GM13976 (cell line): ENCODE data around the gene FKTN.
"Not testable (repeated sequence)": the region's sequence is repeated elsewhere in the genome, so short reads cannot be mapped to it uniquely, and the experiment has no call there.

Experiments
- DNase-seq: peaks from one replicate; pipeline ENCODE4 v3.0.0; 2012; ENCODE audit warnings: low spot score
- in situ Hi-C: fragments of 300-500 bp; cut with MboI; formaldehyde crosslinking; loops from one replicate; pipeline ENCODE4 v1.12.0; 2022; ENCODE audit warnings: low sequenced_read_pairs, mixed read lengths, inconsistent platforms; ENCODE audit not compliant: unreplicated experiment
- TF ChIP-seq, protein P1 (sequence below): IDR thresholded peaks from 2 replicates; pipeline ENCODE4 v1.5.1; 2012; ENCODE audit warnings: borderline replicate concordance, mild to moderate bottlenecking; ENCODE audit not compliant: insufficient read depth; ENCODE audit errors: extremely low read depth, missing control alignments, control extremely low read depth

The FKTN gene

DNA sequence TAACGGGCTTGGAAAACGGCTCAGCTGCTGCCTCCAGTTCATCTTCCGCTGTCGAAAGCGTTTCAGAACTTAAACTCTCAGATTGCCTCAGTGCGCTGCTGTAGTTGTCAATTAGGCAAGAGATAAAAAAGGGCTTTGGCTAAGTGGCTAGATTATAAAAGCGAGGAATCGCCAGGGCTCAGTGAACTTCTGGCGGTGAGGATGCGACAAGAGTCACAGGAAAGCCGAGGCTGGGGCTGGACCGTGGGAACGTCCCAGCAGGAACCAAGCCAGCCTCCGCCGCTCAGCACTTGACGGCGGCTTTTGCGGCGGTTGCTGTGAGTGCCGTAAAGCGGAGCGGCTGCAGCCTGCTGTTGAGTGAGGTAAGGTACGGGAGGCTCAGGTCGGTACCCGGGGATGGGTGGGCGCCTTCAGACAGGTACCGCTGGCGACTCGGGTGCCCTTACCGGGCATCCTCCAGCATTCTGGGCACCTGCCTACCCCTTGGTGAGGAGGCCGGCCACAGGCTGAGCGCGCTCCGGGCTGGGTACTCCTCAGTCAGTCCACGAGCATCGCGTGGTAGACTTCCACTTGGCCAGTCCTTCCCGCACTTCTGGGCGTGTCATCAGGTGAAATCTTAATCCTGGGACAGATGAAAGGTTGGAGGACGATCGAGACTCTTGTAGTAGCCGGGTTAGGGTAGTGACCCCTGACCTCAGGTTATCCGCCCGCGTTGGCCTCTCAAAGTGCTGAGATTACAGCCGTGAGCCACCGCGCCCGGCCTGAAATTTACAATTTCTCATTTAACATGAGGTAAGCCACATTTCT, at the start of gene FKTN:
FKTN (plus strand) TSS at position 328 of the 807 bp plus-strand sequence. CDS start 16,902 bp downstream, outside the sequence.
- TF ChIP-seq, protein P1, sequence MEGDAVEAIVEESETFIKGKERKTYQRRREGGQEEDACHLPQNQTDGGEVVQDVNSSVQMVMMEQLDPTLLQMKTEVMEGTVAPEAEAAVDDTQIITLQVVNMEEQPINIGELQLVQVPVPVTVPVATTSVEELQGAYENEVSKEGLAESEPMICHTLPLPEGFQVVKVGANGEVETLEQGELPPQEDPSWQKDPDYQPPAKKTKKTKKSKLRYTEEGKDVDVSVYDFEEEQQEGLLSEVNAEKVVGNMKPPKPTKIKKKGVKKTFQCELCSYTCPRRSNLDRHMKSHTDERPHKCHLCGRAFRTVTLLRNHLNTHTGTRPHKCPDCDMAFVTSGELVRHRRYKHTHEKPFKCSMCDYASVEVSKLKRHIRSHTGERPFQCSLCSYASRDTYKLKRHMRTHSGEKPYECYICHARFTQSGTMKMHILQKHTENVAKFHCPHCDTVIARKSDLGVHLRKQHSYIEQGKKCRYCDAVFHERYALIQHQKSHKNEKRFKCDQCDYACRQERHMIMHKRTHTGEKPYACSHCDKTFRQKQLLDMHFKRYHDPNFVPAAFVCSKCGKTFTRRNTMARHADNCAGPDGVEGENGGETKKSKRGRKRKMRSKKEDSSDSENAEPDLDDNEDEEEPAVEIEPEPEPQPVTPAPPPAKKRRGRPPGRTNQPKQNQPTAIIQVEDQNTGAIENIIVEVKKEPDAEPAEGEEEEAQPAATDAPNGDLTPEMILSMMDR = no peak
- in situ Hi-C loops = no loop called here
- DNase-seq = peak; percentile 91

DNA sequence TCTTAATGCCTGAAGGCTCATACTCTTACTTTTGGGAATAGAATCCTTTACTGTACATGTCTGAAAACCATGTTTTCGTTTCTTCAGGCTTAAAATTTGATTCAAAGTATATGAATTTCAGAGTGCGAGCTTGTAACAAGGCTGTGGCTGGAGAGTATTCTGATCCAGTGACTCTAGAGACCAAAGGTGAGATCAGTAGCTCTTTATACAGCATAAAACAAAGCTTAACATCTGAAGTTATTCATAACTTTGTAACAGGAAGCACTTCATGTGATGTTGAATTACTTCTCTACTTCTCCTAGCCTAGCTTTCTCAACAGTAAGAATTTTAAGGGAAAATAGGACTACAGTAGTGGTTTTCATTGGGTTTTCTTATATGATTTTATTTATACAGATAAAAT, 49.4 kb upstream of the FKTN start:
- TF ChIP-seq, protein P1 = no peak
- in situ Hi-C loops = no loop called here
- no peak for DNase-seq

DNA sequence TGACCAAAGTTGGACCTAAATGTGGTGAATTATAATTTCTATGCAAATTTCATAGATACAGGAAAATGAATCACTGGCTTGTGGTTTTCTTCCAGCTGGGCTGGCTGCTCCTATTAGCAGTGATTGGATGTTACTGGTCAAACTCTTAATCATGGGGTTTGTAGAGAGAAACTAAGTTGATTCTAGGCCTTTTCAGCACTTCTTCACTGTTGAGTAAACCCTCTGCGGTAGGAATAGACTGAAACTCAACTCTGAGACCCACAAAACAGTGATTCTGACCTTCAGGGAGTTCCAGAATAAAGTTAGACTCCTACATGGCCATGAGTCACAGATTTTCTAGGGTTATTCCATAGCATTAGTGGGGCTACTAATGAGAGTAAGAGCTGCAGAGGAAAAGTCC, 47.9 kb upstream of the FKTN start:
- peak; percentile 41 for DNase-seq
- TF ChIP-seq, protein P1 = no peak
- in situ Hi-C loops = no loop called here

DNA sequence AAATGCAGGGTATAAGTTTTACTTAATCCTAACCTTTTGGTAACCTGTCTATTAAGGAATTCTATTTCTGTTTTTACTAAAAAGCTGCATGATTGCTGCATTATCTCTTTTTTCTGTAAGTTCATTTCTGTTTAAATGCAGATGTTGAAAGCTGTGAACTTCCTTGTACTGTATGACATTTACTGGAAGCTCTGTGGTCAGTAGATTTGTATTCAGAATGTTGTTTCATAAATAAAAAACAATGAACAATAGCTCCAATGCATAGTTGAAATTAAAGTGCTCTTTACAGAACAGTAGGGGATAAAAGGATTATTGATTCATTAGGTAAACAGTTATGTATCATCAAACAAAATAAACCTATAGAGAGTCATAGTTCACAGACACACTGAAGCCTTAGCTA, 46.5 kb upstream of the FKTN start:
- DNase-seq = no peak
- in situ Hi-C loops = no loop called here
- TF ChIP-seq, protein P1 = no peak

DNA sequence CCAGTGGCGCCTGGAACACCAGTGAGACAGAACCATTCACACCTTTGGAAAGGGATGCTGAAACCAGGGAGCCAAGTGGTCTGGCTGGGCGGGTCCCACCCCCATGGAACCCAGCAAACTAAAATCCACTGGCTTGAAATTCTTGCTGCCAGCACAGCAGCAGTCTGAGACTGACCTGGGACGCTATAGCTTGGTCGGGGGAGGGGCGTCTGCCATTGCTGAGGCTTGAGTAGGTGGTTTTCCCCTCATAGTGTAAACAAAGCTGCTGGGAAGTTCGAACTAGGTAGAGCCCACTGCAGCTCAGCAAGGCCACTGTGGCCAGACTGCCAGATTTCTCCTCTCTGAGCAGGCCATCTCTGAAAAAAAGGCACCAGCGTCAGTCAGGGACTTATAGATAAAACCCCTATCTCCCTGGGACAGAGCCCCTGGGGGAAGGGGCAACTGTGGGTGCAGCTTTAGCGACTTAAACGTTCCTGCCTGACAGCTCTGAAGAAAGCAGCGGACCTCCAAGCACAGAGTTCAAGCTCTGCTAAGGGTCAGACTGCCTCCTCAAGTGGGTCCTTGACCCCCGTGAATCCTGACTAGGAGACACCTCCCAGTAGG, 42.0 kb upstream of the FKTN start:
- DNase-seq = no peak
- in situ Hi-C loops = no loop called here
- TF ChIP-seq, protein P1 = no peak

DNA sequence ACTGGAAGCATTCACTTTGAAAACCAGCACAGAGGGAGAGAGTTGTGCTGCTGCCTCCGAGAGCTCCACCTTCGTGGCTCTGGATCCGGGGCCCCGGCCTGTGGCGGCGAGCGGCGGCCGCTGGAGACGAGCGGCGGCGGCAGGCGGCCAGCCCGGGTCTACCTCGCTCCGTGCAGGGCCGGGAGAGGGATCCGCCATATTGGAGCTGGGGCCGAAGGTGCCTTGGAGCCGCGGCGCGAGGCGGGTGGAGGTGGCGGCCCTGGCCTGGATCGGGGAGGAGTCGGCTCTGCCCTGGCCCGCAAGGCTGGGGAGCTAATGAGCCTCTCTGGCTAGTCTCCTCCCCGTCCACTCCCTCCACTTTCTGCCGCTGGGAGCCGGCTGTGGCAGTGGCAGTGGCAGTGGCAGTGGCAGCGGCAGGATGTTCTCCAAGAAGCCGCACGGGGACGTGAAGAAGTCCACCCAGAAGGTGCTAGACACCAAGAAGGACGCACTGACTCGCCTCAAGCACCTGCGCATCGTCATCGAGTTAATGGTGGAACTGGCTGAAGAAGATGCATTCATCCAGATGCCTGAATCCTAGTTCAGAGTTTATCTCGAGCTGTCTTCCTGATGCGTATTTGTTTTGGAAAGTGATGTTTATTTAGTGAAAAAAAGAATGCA, 38.1 kb upstream of the FKTN start:
- DNase-seq, in situ Hi-C loops: not testable (repeated sequence)

DNA sequence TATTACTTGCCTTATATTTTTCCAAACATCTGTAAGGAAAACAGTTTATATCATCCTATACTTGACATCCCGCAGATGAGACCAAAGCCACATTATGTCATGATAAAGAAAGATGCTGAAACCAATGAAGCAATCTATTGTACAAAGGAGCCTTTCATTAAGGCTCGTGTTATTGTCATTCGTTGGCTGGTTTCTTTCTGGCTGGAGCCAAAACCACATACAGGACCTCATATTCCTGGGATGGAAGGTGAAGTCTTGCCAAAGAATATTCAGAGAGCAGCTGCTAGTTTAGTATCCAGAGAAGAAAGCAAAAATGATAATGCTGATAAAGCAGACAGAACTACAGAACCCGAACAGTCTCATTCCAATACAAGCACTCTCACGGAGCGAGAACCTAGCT, 36.9 kb upstream of the FKTN start:
- in situ Hi-C loops, DNase-seq: not testable (repeated sequence)

DNA sequence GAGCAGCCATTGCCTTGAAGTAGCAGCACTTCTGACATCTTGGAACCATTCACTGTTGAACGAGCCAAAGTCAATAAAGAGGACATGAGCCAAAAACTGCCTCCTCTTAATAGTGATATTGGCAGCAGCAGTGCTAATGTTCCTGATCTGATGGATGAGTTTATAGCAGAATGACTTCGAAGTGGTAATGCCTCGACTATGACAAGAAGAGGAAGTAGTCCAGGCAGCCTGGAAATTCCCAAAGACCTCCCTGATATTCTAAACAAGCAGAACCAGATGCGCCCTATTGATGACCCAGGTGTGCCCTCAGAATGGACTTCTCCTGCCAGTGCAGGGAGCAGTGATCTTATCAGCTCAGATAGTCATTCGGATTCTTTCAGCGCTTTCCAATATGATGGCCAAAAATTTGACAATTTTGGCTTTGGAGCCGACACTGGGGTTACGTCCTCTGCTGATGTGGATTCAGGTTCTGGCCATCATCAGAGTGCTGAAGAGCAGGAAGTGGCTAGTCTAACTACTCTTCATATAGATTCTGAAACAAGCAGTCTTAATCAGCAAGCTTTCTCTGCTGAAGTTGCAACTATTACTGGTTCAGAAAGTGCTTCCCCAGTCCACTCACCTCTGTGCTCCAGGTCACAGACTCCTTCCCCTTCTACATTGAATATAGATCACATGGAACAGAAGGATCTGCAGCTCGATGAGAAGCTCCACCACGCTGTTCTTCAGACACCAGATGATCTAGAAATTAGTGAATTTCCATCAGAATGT, 35.1 kb upstream of the FKTN start:
- in situ Hi-C loops, DNase-seq: not testable (repeated sequence)
